ENCODE measurements around the gene TPST2. TPM values are rescaled to one million over a fixed set of nuclear protein-coding genes. Genes with fewer than 3 reads are reported as not detected.

TPST2 gene
- total RNA-seq, 1 experiment from 2014 or later, result 95.0 TPM

DNA sequence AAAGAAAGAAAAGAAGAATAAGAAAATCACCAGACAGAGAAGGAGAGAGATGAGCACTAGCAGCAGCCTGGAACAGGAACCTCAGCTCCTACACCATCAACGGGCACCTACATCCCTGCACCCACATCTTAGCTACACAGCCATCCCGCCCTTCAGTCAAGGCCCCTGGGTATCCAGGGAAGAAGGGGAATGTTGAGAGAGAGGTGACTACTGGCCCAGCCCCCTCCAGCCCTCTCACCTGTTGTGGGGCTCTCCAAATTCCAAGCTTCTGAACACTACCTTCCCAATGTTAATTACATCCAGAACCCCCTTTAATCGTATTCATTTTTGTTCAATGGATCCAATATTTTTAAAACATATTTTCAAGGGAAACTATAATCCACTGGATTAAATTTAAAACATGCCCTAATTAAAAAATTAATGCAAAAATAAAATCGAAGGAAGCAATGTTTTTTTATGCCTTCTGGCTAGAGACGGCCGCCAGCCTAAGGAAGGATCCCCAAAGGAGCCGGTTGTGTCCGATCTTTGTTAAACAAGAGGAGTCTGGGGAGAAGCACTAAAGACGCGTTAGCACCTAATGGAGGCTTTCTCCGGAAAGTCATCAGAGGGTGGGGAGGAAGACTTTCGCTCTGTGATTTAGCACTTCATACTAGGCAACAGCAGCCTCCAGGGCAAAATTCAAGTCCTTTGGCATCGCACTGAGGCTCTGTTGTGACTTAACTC lies 9.5 kb downstream of the TPST2 start:
- Histone ChIP-seq H3K36me3 (replicated peaks; ENCODE audit: control insufficient read depth, insufficient read depth, low read length) (peaks cover 9% of the 10 kb centered on the region), H3K27me3 (ENCODE audit: control insufficient read depth, insufficient read depth, low read length) (no peaks in the 10 kb centered on the region), H3K4me3 (ENCODE audit: insufficient read depth, low read depth, low read length) (no peak overlapping the region)
- peak; percentile 60 for DNase-seq

DNA sequence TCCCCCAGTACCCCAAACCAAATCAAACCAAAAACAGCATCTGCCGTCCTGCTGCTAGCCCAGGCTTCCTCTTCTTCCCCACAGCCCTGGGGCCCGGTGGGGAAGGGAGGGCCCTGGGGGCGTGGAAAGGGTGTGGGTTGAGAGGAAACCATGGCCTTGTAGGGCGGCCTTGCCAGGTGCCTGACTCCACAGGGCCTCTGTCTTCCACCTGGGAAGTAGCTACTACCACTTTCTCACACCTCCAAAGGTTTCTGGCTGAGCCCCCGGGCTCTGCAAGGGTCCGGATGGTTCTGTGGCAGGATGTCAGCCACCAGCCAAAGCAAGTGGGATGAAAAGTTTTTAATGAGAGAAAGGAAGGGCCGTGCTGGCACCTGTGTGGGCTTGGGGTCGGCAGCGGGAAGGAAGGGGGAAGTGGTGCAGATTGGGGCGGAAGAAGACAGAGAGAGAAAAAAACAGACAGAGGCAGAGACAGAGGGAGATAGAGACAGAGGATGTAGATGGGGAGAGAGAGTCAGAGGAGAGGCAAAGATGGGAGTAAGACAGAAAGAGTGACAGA lies 10.5 kb downstream of the TPST2 start:
- peaks cover 9% of the 10 kb centered on the region for H3K36me3 ChIP-seq (replicated peaks; ENCODE audit: control insufficient read depth, insufficient read depth, low read length)
- DNase-seq, result no peak
- H3K4me3 ChIP-seq (ENCODE audit: insufficient read depth, low read depth, low read length), result no peak overlapping the region
- no peaks in the 10 kb centered on the region for H3K27me3 ChIP-seq (ENCODE audit: control insufficient read depth, insufficient read depth, low read length)

DNA sequence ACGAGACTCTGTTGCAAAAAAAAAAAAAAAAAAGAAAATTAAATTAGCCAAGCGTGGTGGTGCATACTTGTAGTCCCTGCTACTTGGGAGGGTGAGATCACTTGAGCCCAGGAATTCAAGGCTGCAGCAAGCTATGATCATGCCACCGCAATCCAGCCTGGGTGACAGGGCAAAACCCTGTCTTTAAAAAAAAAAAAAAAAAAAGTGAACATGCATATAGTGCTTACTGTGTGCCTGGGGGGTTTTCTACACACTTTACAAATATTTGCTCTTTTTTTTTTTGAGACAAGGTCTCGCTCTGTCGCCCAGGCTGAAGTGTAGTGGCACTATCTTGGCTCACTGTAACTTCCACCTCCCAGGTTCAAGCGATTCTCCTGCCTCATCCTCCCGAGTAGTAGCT lies 12.9 kb downstream of the TPST2 start:
- no peak overlapping the region for H3K4me3 ChIP-seq (ENCODE audit: insufficient read depth, low read depth, low read length)
- DNase-seq, result no peak
- H3K36me3 ChIP-seq (replicated peaks; ENCODE audit: control insufficient read depth, insufficient read depth, low read length), result peaks cover 3% of the 10 kb centered on the region; the same call in 1 of the 2 replicates
- no peaks in the 10 kb centered on the region for H3K27me3 ChIP-seq (ENCODE audit: control insufficient read depth, insufficient read depth, low read length)

DNA sequence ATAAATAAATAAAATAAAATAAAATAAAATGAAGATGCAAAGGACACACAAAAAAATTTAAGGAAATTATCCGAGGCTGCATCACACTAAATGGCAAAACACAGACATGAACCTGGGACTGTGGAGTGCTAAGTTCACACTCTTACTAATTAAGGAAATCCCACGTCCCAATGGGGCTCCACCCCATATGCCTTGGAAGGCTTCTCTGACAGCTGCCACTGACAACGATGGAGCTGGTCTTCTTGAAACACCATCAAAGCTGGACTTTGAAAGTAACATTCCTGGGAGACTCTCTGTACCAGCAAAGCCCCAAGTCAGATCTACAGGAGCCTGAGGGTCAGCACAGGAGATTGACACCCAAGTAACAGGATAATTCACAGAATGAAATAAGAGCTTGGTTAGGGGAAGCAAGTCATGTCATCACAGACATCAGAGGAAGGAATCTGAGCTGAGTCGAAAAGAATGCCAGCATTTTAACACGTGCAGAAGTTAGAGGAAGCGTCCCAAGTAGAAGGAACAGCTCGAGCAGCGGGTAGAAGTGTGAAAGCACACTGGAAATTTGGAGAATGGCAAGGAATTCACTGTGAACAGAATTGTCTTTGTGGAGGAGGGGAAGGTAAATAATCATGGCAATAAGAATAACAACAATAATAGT lies 13.8 kb downstream of the TPST2 start:
- Histone ChIP-seq H3K36me3 (replicated peaks; ENCODE audit: control insufficient read depth, insufficient read depth, low read length) (no peaks in the 10 kb centered on the region; the same call in 1 of the 2 replicates), H3K4me3 (ENCODE audit: insufficient read depth, low read depth, low read length) (no peak overlapping the region), H3K27me3 (ENCODE audit: control insufficient read depth, insufficient read depth, low read length) (no peaks in the 10 kb centered on the region)
- no peak for DNase-seq

DNA sequence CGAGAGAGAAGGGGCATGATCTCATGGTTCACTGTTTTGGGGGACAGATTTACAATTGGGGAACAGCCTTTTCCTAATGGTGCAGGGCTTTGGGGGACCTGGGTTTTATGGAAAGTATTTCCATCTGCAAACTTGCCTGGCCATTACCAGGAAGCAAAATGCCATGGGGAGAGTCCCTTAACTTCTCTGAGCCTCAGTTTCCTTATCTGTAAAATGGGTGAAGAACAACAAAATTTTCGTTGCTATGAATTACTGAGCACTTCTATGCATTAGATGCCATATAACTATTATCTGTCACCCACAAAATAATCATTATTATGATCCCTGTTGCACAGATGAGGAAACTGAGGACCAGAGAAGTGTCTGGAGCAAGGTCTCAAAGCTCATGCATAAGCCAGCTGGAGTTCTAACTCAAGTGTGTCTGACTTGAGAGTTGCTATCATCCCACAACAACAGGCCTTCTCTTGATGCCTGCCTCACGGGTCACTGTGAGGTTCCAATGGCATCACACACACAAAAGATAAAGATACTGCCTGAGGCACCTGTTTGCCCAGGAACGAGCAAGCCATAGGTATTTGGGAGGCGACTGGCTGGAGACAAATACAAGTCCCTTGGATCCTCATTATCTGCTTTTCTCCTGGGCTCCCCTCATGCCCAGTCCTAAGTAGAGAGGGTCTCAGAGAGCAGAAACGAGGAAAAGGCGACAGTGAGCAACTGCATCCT lies 15.8 kb downstream of the TPST2 start:
- no peaks in the 10 kb centered on the region for H3K27me3 ChIP-seq (ENCODE audit: control insufficient read depth, insufficient read depth, low read length)
- no peaks in the 10 kb centered on the region; the same call in 1 of the 2 replicates for H3K36me3 ChIP-seq (replicated peaks; ENCODE audit: control insufficient read depth, insufficient read depth, low read length)
- H3K4me3 ChIP-seq (ENCODE audit: insufficient read depth, low read depth, low read length), result no peak overlapping the region
- DNase-seq, result no peak

DNA sequence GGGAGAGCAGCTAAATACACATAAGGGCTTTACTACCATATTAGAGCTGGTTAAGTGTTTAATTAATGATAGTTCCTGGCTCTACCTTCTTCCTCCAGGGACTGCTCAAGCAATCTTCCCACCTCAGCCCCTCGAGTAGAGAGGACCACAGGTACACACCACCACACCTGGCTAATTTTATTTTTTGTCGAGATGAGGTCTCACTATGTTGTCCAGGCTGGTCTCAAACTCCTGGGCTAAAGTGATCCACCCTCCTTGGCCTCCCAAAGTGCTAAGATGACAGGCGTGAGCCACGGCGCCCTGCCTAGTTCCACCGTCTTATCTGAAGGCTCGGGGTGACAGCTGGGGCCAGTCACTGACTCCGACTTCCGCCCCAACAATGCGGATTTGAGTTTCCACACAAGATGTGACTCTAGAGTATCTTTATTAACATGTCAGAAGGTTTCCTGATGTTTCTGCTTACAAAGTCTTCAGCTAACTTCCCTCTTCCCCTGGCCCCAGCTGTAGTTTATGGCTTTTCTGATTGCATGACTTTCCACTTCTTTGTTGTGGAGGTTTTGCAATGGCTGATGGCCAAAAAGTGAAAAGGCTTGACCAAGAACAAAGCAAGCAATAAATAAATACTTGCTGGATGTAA lies 16.8 kb downstream of the TPST2 start:
- DNase-seq, result no peak

DNA sequence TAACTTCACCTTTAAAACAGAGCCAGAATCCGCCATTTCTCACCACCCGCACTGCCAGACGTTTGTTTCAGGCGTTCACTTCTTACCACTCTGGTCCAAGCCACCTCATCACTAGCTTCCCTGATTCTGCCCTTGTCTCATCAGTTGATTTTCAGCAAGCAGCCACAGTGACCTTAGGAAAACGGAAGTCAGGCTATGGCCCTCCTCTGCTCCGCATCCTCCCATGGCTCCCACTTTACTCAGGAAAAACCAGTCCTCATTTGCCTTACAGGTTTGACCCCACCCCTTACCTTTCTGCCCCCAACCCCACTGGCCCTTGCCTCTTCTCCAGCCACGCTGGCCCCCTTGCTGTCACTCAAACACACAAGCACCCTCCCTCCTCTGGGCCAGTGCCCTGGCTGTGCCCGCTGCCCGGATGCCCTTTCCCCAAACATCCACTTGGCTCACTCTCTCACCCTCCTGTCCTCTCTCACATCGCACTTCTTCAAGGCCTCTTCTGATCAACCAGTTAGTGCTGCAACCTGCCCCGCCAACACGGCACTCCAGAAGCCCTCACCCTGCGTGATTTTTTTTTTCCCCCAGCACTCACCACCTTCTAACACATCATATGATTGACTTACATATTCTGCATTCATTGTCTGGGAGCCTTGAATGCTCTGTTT lies 18.9 kb downstream of the TPST2 start:
- Histone ChIP-seq H3K36me3 (replicated peaks; ENCODE audit: control insufficient read depth, insufficient read depth, low read length) (no peaks in the 10 kb centered on the region), H3K27me3 (ENCODE audit: control insufficient read depth, insufficient read depth, low read length) (no peaks in the 10 kb centered on the region), H3K4me3 (ENCODE audit: insufficient read depth, low read depth, low read length) (no peak overlapping the region)
- no peak for DNase-seq

More for the DNA sequence above, 16.8 kb downstream of the TPST2 start:
- no peaks in the 10 kb centered on the region for H3K27me3 ChIP-seq (ENCODE audit: control insufficient read depth, insufficient read depth, low read length)
- H3K4me3 ChIP-seq (ENCODE audit: insufficient read depth, low read depth, low read length), result no peak overlapping the region
- H3K36me3 ChIP-seq (replicated peaks; ENCODE audit: control insufficient read depth, insufficient read depth, low read length), result no peaks in the 10 kb centered on the region

DNA sequence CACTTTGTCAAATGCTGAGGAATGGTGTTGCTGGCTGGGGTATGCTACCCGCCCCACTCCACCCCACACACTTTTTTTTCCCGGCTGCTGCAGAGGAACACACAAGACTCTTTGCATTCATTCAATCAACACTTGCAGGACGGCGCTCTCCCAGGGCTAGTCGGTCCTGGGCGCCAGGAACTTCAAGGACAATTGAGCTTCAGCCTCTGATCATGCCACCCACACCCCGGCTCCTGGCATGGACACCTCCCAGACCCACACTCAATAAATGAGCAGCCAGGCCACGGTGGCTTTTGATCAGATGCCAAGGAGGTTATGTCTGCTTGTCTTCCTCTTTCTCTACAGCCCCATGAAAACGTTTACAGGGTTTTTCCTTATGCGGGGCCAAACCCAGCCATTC lies 19.8 kb downstream of the TPST2 start:
- no peak overlapping the region for H3K4me3 ChIP-seq (ENCODE audit: insufficient read depth, low read depth, low read length)
- peaks cover 3% of the 10 kb centered on the region for H3K36me3 ChIP-seq (replicated peaks; ENCODE audit: control insufficient read depth, insufficient read depth, low read length)
- no peak for DNase-seq
- no peaks in the 10 kb centered on the region for H3K27me3 ChIP-seq (ENCODE audit: control insufficient read depth, insufficient read depth, low read length)

DNA sequence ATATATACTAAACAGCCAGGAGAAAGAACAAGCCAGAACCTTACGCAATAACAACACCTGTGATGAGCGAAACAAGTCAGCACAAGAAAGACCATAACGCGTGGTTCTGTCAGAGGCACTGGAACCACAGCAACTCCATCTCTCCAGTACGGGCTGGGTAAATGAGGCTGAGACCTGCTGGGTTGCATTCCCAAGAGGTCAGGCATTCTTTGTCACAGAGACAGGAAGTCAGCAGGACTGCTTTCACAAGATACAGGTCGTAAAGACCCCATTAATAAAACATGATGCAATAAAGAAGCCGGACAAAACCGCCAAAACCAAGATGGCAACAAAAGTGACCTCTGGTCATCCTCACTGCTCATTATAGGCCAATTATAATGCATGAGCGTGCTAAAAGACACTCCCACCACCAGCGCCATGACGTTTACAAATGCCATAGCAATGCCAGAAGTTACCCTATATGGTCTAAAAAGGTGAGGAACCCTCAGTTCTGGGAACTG lies 21.7 kb downstream of the TPST2 start:
- no peak for DNase-seq
- H3K4me3 ChIP-seq (ENCODE audit: insufficient read depth, low read depth, low read length), result no peak overlapping the region
- H3K27me3 ChIP-seq (ENCODE audit: control insufficient read depth, insufficient read depth, low read length), result no peaks in the 10 kb centered on the region
- H3K36me3 ChIP-seq (replicated peaks; ENCODE audit: control insufficient read depth, insufficient read depth, low read length), result peaks cover 12% of the 10 kb centered on the region

DNA sequence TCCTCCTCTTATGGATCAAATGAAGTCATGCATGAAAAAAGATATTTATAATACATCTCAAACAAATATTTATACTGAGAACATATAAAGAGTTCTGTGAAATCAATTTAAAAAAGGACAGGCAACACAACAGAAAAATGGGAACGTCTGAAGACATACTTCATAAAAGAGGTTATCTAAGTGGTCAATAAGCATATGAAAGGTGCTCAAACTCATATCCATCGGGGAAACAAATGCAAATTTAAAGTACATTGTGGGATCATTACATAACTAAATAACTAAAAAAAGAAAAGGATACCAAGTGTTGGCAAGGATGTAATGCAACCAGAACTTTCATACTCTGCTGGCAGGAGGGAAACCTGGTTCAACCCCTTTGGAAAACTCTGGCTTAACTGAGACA lies 22.3 kb downstream of the TPST2 start:
- no peaks in the 10 kb centered on the region for H3K27me3 ChIP-seq (ENCODE audit: control insufficient read depth, insufficient read depth, low read length)
- DNase-seq, result no peak
- no peak overlapping the region for H3K4me3 ChIP-seq (ENCODE audit: insufficient read depth, low read depth, low read length)
- peaks cover 12% of the 10 kb centered on the region for H3K36me3 ChIP-seq (replicated peaks; ENCODE audit: control insufficient read depth, insufficient read depth, low read length)

DNA sequence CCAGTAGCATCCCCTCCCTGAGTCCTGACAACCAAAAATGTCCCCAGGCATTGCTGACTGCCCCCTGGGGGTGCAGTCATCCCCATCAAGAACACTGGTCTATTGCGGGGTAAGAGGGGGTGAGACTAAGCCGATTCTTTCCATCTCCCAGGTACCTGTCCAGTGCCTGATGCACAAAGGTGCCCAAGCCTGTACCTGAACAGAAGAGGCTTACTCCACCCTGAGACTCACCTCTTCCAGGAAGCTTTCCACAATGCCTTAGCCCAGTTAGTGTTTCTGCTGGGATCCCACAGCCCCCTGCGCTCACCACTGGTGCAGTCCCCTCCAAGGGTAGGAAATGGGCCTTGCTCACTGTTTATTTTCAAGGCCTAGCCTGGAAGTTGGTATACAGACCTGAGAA lies 22.9 kb downstream of the TPST2 start:
- no peak for DNase-seq
- Histone ChIP-seq H3K36me3 (replicated peaks; ENCODE audit: control insufficient read depth, insufficient read depth, low read length) (peaks cover 12% of the 10 kb centered on the region), H3K4me3 (ENCODE audit: insufficient read depth, low read depth, low read length) (no peak overlapping the region)

DNA sequence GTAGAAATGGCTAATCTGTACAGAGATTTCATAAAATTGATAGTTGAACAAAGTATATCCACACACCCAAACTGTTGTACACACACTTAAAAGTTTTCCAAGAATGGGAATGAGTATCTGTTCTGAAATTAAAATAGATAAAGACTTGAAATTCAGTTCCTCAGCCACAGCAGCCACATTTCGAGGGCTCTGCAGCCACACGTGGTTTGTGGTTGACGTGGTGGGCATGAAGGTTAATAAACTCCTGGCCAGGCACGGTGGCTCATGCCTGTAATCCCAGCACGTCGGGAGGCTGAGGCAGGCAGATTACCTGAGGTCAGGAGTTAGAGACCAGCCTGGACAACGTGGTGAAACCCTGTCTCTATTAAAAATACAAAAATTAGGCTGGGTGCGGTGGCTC lies 24.0 kb downstream of the TPST2 start:
- no peaks in the 10 kb centered on the region for H3K27me3 ChIP-seq (ENCODE audit: control insufficient read depth, insufficient read depth, low read length)
- no peak overlapping the region for H3K4me3 ChIP-seq (ENCODE audit: insufficient read depth, low read depth, low read length)
- DNase-seq, result no peak
- H3K36me3 ChIP-seq (replicated peaks; ENCODE audit: control insufficient read depth, insufficient read depth, low read length), result peaks cover 12% of the 10 kb centered on the region

More for the DNA sequence above, 22.9 kb downstream of the TPST2 start:
- no peaks in the 10 kb centered on the region for H3K27me3 ChIP-seq (ENCODE audit: control insufficient read depth, insufficient read depth, low read length)

DNA sequence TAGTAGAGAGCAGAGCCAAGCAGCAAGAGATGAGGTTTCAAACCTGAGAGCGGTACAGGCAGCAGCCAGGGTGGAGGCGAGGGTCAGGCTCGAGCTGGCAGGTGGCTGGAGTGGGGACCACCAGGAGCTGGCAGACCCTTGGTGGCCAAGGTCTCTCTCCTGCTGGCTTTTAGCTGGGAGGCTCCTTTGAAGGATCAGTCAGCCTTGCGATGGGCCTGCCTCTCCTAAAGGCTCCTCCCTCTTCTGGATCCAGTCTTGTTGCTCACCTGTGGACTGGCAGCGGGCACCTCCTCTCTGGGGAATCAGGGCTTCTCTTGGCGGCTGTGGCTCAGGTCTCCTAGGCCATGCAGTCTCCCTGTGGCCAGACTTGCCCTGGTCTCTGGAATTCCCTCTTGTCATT lies 24.8 kb downstream of the TPST2 start:
- DNase-seq, result no peak
- Histone ChIP-seq H3K4me3 (ENCODE audit: insufficient read depth, low read depth, low read length) (no peak overlapping the region), H3K36me3 (replicated peaks; ENCODE audit: control insufficient read depth, insufficient read depth, low read length) (peaks cover 12% of the 10 kb centered on the region), H3K27me3 (ENCODE audit: control insufficient read depth, insufficient read depth, low read length) (no peaks in the 10 kb centered on the region)

DNA sequence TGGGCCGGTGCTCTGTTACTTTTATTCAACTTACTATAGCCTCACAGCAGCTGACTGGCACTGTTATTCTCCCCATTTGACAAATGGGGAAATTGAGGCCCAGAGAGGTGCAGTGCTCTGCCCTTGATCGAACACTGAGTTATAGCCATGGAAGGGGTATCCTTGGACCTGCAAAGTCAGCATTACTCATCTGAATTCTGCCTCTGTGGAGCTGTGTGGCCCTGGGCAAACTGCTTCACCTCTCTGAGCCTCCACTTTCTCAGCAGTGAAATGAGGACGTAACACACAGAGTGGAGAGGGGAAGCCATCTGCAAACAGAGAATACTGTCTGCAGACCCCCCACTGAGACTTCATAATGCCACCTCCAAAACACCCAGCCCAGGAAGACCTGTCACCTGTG lies 25.3 kb downstream of the TPST2 start:
- Histone ChIP-seq H3K36me3 (replicated peaks; ENCODE audit: control insufficient read depth, insufficient read depth, low read length) (peaks cover 12% of the 10 kb centered on the region), H3K27me3 (ENCODE audit: control insufficient read depth, insufficient read depth, low read length) (no peaks in the 10 kb centered on the region), H3K4me3 (ENCODE audit: insufficient read depth, low read depth, low read length) (no peak overlapping the region)
- no peak for DNase-seq

All from H7 (cell line).